GM12878 (cell line): Measurements from ENCODE around the gene JAML. TPM values are rescaled to one million over a fixed set of nuclear protein-coding genes. Genes with fewer than 3 reads are reported as not detected.

Experiments
- ATF3 ChIP-seq: IDR thresholded peaks from 2 replicates; pipeline ENCODE4 v1.6.1; 2011; ENCODE audit warnings: low read depth, mild to moderate bottlenecking, low read length, moderate library complexity, borderline replicate concordance; ENCODE audit errors: extremely low read depth
- CHD1 ChIP-seq: IDR thresholded peaks from 2 replicates; pipeline ENCODE4 v1.6.1; 2012; ENCODE audit warnings: low read depth, low read length, improper control_type of control experiment
- CHD2 ChIP-seq: IDR thresholded peaks from 2 replicates; pipeline ENCODE4 v1.6.1; 2011; ENCODE audit warnings: low read depth, low read length, improper control_type of control experiment, borderline replicate concordance
- EED ChIP-seq: sonication (generic); IDR thresholded peaks from 2 replicates; pipeline ENCODE4 v1.6.1; 2016; ENCODE audit warnings: antibody characterized with exemption, low read depth
- EGR1 ChIP-seq, 2 experiments: IDR thresholded peaks; 1 replicate in 1 of 2; 2 replicates in 1 of 2; pipeline ENCODE4 v1.6.1; 2011 to 2012; ENCODE audit warnings: low read depth in 2 of 2, low read length in 2 of 2, borderline replicate concordance in 1 of 2, mild to moderate bottlenecking in 1 of 2, moderate library complexity in 1 of 2
- ESRRA ChIP-seq: IDR thresholded peaks from 2 replicates; pipeline ENCODE4 v1.6.1; 2012; ENCODE audit warnings: mild to moderate bottlenecking, low read length, improper control_type of control experiment
- FOS ChIP-seq: IDR thresholded peaks from 3 replicates; pipeline ENCODE4 v1.6.1; 2011; ENCODE audit warnings: borderline replicate concordance; ENCODE audit not compliant: insufficient read length; ENCODE audit errors: extremely low read depth
- HCFC1 ChIP-seq: fragments of 150-350 bp; IDR thresholded peaks from 2 replicates; pipeline ENCODE4 v1.6.1; 2014; ENCODE audit warnings: low read length
- HDGF ChIP-seq: fragments of 450-650 bp; IDR thresholded peaks from 2 replicates; pipeline ENCODE4 v1.6.1; 2016; ENCODE audit warnings: antibody characterized with exemption
- KLF5 ChIP-seq: fragments of 450-650 bp; IDR thresholded peaks from 2 replicates; pipeline ENCODE4 v1.6.1; 2014; ENCODE audit warnings: mild to moderate bottlenecking; ENCODE audit not compliant: partially characterized antibody
- MAX ChIP-seq: IDR thresholded peaks from 2 replicates; pipeline ENCODE4 v1.6.1; 2012; ENCODE audit warnings: low read depth, low read length, improper control_type of control experiment
- MTA3 ChIP-seq: IDR thresholded peaks from 2 replicates; pipeline ENCODE4 v1.6.1; 2012; ENCODE audit warnings: low read length, inconsistent platforms, borderline replicate concordance
- MYC ChIP-seq: IDR thresholded peaks from 2 replicates; pipeline ENCODE4 v1.6.1; 2011; ENCODE audit warnings: mild to moderate bottlenecking, low read length, moderate library complexity, inconsistent platforms; ENCODE audit not compliant: insufficient read depth, insufficient replicate concordance, insufficient read length, severe bottlenecking
- NRF1 ChIP-seq: conservative IDR thresholded peaks from 2 replicates; pipeline ENCODE4 v1.6.1; 2011; ENCODE audit warnings: mild to moderate bottlenecking, low read depth, low read length, improper control_type of control experiment
- PBX3 ChIP-seq: IDR thresholded peaks from 2 replicates; pipeline ENCODE4 v1.6.1; 2011; ENCODE audit warnings: mild to moderate bottlenecking, low read depth, low read length, moderate library complexity; ENCODE audit not compliant: insufficient replicate concordance
- RB1 ChIP-seq: fragments of 450-650 bp; formaldehyde crosslinking; IDR thresholded peaks from 2 replicates; pipeline ENCODE4 v1.6.1; 2017; ENCODE audit warnings: mild to moderate bottlenecking, borderline replicate concordance
- RCOR1 ChIP-seq: conservative IDR thresholded peaks from 2 replicates; pipeline ENCODE4 v1.6.1; 2012; ENCODE audit warnings: low read depth, low read length, improper control_type of control experiment
- RELA ChIP-seq: fragments of 450-650 bp; IDR thresholded peaks from 2 replicates; pipeline ENCODE4 v1.8.0; 2014; ENCODE audit warnings: borderline replicate concordance; ENCODE audit not compliant: partially characterized antibody
- SIX5 ChIP-seq: IDR thresholded peaks from 2 replicates; pipeline ENCODE4 v1.6.1; 2011; ENCODE audit warnings: mild to moderate bottlenecking, low read depth, low read length, moderate library complexity; ENCODE audit not compliant: severe bottlenecking
- SREBF1 ChIP-seq: IDR thresholded peaks from 2 replicates; pipeline ENCODE4 v1.6.1; 2012; ENCODE audit warnings: mild to moderate bottlenecking, low read length
- TAF1 ChIP-seq: IDR thresholded peaks from 2 replicates; pipeline ENCODE4 v1.6.1; 2011; ENCODE audit warnings: mild to moderate bottlenecking, low read depth, low read length, borderline replicate concordance
- YBX1 ChIP-seq: fragments of 450-650 bp; IDR thresholded peaks from 2 replicates; pipeline ENCODE4 v1.6.1; 2016; ENCODE audit warnings: antibody characterized with exemption
- ZBTB4 ChIP-seq: fragments of 450-650 bp; formaldehyde crosslinking; IDR thresholded peaks from 2 replicates; pipeline ENCODE4 v1.4.0; 2022; ENCODE audit warnings: mild to moderate bottlenecking, moderate library complexity
- polyA plus RNA-seq, 11 experiments: library from polyadenylated mRNA; depleted of rRNA in 4 of 11; unstranded in 6 of 11; stranded (reverse) in 5 of 11; fragments of >200 nt; fragmentation: Nextera tagmentation in 4 of 11; fragmentation: Illumina TruSeq in 1 of 11; extraction: Ambion mirVana in 4 of 11; extraction: Trizol in 1 of 11; gene quantifications; 1 replicate in 1 of 11; 2 replicates in 10 of 11; pipeline versions ENCODE4 v1.2.1 to v1.2.3, GENCODE V29; 2011 to 2016; ENCODE audit warnings: inconsistent platforms in 2 of 11, missing spikeins in 2 of 11, low read depth in 1 of 11
- total RNA-seq, 4 experiments: library from RNA; depleted of rRNA in 3 of 4; stranded (reverse); fragments of >200 nt in 3 of 4; fragmentation: Illumina TruSeq in 1 of 4; extraction: Trizol in 1 of 4; gene quantifications; 2 replicates each; pipeline versions ENCODE4 v1.2.1 to v1.2.3, GENCODE V29; 2013 to 2021

Gene JAML
- total and polyA plus RNA-seq, 10 of the 15 experiments (the other 5 are each of a cell fraction or from before 2014, with no cell fraction given) = 0.60 to 8.1 (median 3.5) TPM

GRCh38 chr11:118251858-118252652 is 27.2 kb upstream of the JAML start, which contains the start of gene MPZL3 (continued):
- TF ChIP-seq HDGF (0 out of 2 replicates have a peak, but pooled peaks have one; percentile 30), CHD1 (0 out of 2 replicates have a peak, but pooled peaks have one; percentile 70), TAF1 (0 out of 2 replicates have a peak, but pooled peaks have one; percentile 1), RCOR1 (no peak), ESRRA (no peak), YBX1 (no peak), CHD2 (peak; percentile 46; the same call in 1 of the 2 replicates), PBX3 (no peak), MAX (no peak), SREBF1 (no peak), RB1 (peak; percentile 74), RELA (peak; percentile 58), MYC (no peak), HCFC1 (peak; percentile 36; the same call in 1 of the 2 replicates), EGR1 (IDR thresholded peaks at IDR 0.05; ENCODE audit: borderline replicate concordance in 1 of 2, low read depth in 2 of 2, low read length in 2 of 2) (peak in 1 of 2 experiments; percentile 61; a peak in 1 of 3 replicates), FOS (no peak), NRF1 (no peak), EED (0 out of 2 replicates have a peak, but pooled peaks have one; percentile 26), MTA3 (0 out of 2 replicates have a peak, but pooled peaks have one; percentile 49), KLF5 (peak; percentile 79), SIX5 (peak; percentile 6), ZBTB4 (CRISPR knock-in tag) (no peak), ATF3 (no peak)
